HG03060 (cell line): Measurements from ENCODE around the gene CHST12.

Experiments used
- ATAC-seq: cut with Tn5 transposase; IDR thresholded peaks from one replicate; pipeline ENCODE4 v1.9.1; 2021; ENCODE audit warnings: low read depth, moderate number of reproducible peaks; ENCODE audit not compliant: unreplicated experiment

Gene CHST12

GRCh38 chr7:2476298-2476697 is 72.9 kb downstream of the CHST12 start, which contains the start of gene GRIFIN:
TSS of gene GRIFIN (minus strand) at chr7:2476398. CDS start at chr7:2476383, 15 bp downstream.
- ATAC-seq, result no peak

GRCh38 chr7:2476776-2477446 is 73.5 kb downstream of the CHST12 start:
- no peak for ATAC-seq

GRCh38 chr7:2477447-2478398 is 74.3 kb downstream of the CHST12 start:
- no peak for ATAC-seq

- no peak for ATAC-seq
These were observed 75.0 kb downstream of the CHST12 start for GRCh38 chr7:2478399-2478785.

GRCh38 chr7:2478800-2479199 is 75.4 kb downstream of the CHST12 start:
- ATAC-seq, result no peak

- ATAC-seq, result no peak
These were observed 76.1 kb downstream of the CHST12 start for GRCh38 chr7:2479276-2480069.

GRCh38 chr7:2480070-2480408 is 76.6 kb downstream of the CHST12 start:
- ATAC-seq, result no peak

GRCh38 chr7:2481195-2481594 is 77.8 kb downstream of the CHST12 start:
- no peak for ATAC-seq

- no peak for ATAC-seq
These were observed 79.5 kb downstream of the CHST12 start for GRCh38 chr7:2482725-2483451.

GRCh38 chr7:2483494-2483893 is 80.1 kb downstream of the CHST12 start:
- no peak for ATAC-seq

- ATAC-seq, result no peak
These were observed 81.5 kb downstream of the CHST12 start for GRCh38 chr7:2484868-2485267.

- no peak for ATAC-seq
These were observed 84.3 kb downstream of the CHST12 start for GRCh38 chr7:2487586-2488271.

- ATAC-seq, result no peak
These were observed 84.8 kb downstream of the CHST12 start for GRCh38 chr7:2488272-2488645.

GRCh38 chr7:2488681-2489080 is 85.3 kb downstream of the CHST12 start:
- no peak for ATAC-seq

GRCh38 chr7:2490181-2490651 is 86.8 kb downstream of the CHST12 start:
- no peak for ATAC-seq

- no peak for ATAC-seq
These were observed 88.6 kb downstream of the CHST12 start for GRCh38 chr7:2492038-2492437.

GRCh38 chr7:2493205-2494164 is 90.1 kb downstream of the CHST12 start:
- ATAC-seq, result no peak
